HEK293 (cell line): Measurements from ENCODE around the gene APBB2.

Experiments
- CTCF ChIA-PET: fragments of 350-600 bp; formaldehyde crosslinking; extraction: SDS; loops from one replicate; lab custom pipeline; 2021; ENCODE audit warnings: antibody characterized with exemption; lab: Yijun Ruan, JAX
- POLR2A ChIA-PET: fragments of 300-600 bp; formaldehyde crosslinking; extraction: SDS; loops from one replicate; lab custom pipeline; 2020; ENCODE audit warnings: antibody characterized with exemption, inconsistent platforms; lab: Yijun Ruan, JAX
- H3K27ac ChIP-seq: fragments of 200-500 bp; sonication (Bioruptor generic); 2 replicates; pipeline ENCODE4 v1.5.1; 2014; ENCODE audit warnings: low read depth, low read length, control low read depth, inconsistent platforms; ENCODE audit errors: extremely low read depth
- H3K36me3 ChIP-seq, 2 experiments: fragments of 200-500 bp in 1 of 2; sonication (Bioruptor generic) in 1 of 2; 1 replicate in 1 of 2; 2 replicates in 1 of 2; pipeline ENCODE4 v1.5.1; 2014 to 2017; ENCODE audit warnings: inconsistent platforms in 2 of 2, low read length in 2 of 2; ENCODE audit not compliant: control insufficient read depth in 2 of 2, insufficient read depth in 1 of 2
- H3K4me1 ChIP-seq: fragments of 200-500 bp; sonication (Bioruptor generic); 2 replicates; pipeline ENCODE4 v1.5.1; 2014; ENCODE audit warnings: mild to moderate bottlenecking, low read length, inconsistent platforms; ENCODE audit not compliant: control insufficient read depth, insufficient read depth
- H3K4me3 ChIP-seq: 2 replicates; pipeline ENCODE4 v1.5.1; 2011; ENCODE audit warnings: low read depth, mild to moderate bottlenecking, control low read depth, low read length, moderate library complexity
- H3K9me3 ChIP-seq: fragments of 200-500 bp; sonication (Bioruptor generic); 2 replicates; pipeline ENCODE4 v1.5.1; 2014; ENCODE audit warnings: low read depth, low read length, inconsistent platforms; ENCODE audit not compliant: control insufficient read depth, insufficient read depth
- ATF2 ChIP-seq: fragments of 450-650 bp; formaldehyde crosslinking; IDR thresholded peaks from 2 replicates; pipeline ENCODE4 v1.5.1; 2016; ENCODE audit warnings: missing biosample characterization, missing genetic modification characterization, low read depth
- BCL6B ChIP-seq: fragments of 450-650 bp; formaldehyde crosslinking; IDR thresholded peaks from 2 replicates; pipeline ENCODE4 v1.5.1; 2017; ENCODE audit warnings: missing biosample characterization, missing genetic modification characterization
- WT1 ChIP-seq: fragments of 450-650 bp; formaldehyde crosslinking; IDR thresholded peaks from 2 replicates; pipeline ENCODE4 v1.5.1; 2016; ENCODE audit warnings: missing biosample characterization, missing genetic modification characterization
- ZBTB48 ChIP-seq: fragments of 450-650 bp; formaldehyde crosslinking; IDR thresholded peaks from 2 replicates; pipeline ENCODE4 v1.5.1; 2016; ENCODE audit warnings: missing biosample characterization, missing genetic modification characterization
- ZFP37 ChIP-seq: fragments of 450-650 bp; formaldehyde crosslinking; IDR thresholded peaks from 2 replicates; pipeline ENCODE4 v1.5.1; 2016; ENCODE audit warnings: missing biosample characterization, missing genetic modification characterization
- ZNF26 ChIP-seq: fragments of 450-650 bp; formaldehyde crosslinking; IDR thresholded peaks from 2 replicates; pipeline ENCODE4 v1.5.1; 2016; ENCODE audit warnings: missing biosample characterization, missing genetic modification characterization
- ZNF350 ChIP-seq: fragments of 450-650 bp; formaldehyde crosslinking; IDR thresholded peaks from 2 replicates; pipeline ENCODE4 v1.5.0; 2017; ENCODE audit warnings: missing biosample characterization, mild to moderate bottlenecking, missing genetic modification characterization
- ZNF354C ChIP-seq: fragments of 450-650 bp; formaldehyde crosslinking; IDR thresholded peaks from 2 replicates; pipeline ENCODE4 v1.5.1; 2016; ENCODE audit warnings: missing biosample characterization, missing genetic modification characterization, low read depth, borderline replicate concordance
- ZNF549 ChIP-seq: fragments of 450-650 bp; IDR thresholded peaks from 2 replicates; pipeline ENCODE4 v1.5.1; 2018; ENCODE audit warnings: missing biosample characterization, missing genetic modification characterization, mild to moderate bottlenecking, inconsistent platforms, moderate library complexity
- ZNF660 ChIP-seq: fragments of 450-650 bp; IDR thresholded peaks from 2 replicates; pipeline ENCODE4 v1.5.1; 2018; ENCODE audit warnings: missing biosample characterization, mild to moderate bottlenecking, missing genetic modification characterization
- ZNF747 ChIP-seq: fragments of 450-650 bp; formaldehyde crosslinking; IDR thresholded peaks from 2 replicates; pipeline ENCODE4 v1.5.1; 2016; ENCODE audit warnings: missing biosample characterization, missing genetic modification characterization
- ZSCAN5A ChIP-seq: fragments of 450-650 bp; formaldehyde crosslinking; IDR thresholded peaks from 2 replicates; pipeline ENCODE4 v1.5.1; 2016; ENCODE audit warnings: missing biosample characterization, missing genetic modification characterization
- TF ChIP-seq, protein P1 (sequence below): fragments of 450-650 bp; formaldehyde crosslinking; IDR thresholded peaks from 2 replicates; pipeline ENCODE4 v1.5.1; 2016; ENCODE audit warnings: missing biosample characterization, missing genetic modification characterization
- TF ChIP-seq, protein P2 (sequence below): fragments of 450-650 bp; formaldehyde crosslinking; optimal IDR thresholded peaks from 2 replicates; pipeline ENCODE3; 2016; ENCODE audit warnings: missing biosample characterization, mild to moderate bottlenecking, missing genetic modification characterization
- TF ChIP-seq, protein P3 (sequence below): fragments of 450-650 bp; formaldehyde crosslinking; IDR thresholded peaks from 2 replicates; pipeline ENCODE4 v1.5.1; 2016; ENCODE audit warnings: missing biosample characterization, missing genetic modification characterization
- TF ChIP-seq, protein P4 (sequence below): fragments of 450-650 bp; formaldehyde crosslinking; IDR thresholded peaks from 2 replicates; pipeline ENCODE4 v1.5.1; 2016; ENCODE audit warnings: missing biosample characterization, missing genetic modification characterization, borderline replicate concordance

The APBB2 gene

DNA sequence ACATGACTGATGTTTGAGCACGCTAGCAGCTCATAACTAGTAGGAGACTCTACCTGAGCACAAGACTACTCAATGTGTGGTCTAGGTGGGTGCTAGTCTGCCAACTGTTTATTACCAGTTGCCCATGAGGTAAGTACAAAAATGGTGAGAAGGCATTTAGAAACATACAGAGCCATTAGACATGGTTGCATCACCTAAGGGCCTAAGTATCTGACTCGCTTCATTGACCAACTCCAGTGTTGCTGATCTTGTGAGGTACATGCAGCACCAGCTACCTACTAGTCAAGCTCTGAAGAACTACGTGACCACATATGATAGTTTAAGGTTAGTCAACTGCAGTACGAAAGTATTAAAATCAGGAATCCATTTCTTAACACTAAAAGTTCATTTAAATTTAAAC, 39.9 kb downstream of the APBB2 start:
- H3K9me3 ChIP-seq = no peaks in the 10 kb centered on the region
- ChIA-PET POLR2A (interaction anchor here (1.1 kb wide), 1 partner anchor 21 kb away, joined by 4 read pairs; no protein-coding TSS in a partner anchor), CTCF (interaction anchor here (0.9 kb wide), 1 partner anchor 13 kb away, joined by 4 read pairs; no protein-coding TSS in a partner anchor)
- H3K4me1 ChIP-seq = peaks cover 10% of the 10 kb centered on the region
- no peak overlapping the region for H3K4me3 ChIP-seq
- TF ChIP-seq WT1 (no peak), ZNF660 (tag by site-specific recombination) (no peak), ZSCAN5A (tag by site-specific recombination) (no peak), ZNF26 (tag by site-specific recombination) (no peak), ZNF350 (no peak), ZNF747 (tag by site-specific recombination) (no peak), ZNF354C (no peak), ZNF549 (tag by site-specific recombination) (no peak), ZFP37 (tag by site-specific recombination) (no peak), ZBTB48 (tag by site-specific recombination) (no peak)
- TF ChIP-seq, protein P1, sequence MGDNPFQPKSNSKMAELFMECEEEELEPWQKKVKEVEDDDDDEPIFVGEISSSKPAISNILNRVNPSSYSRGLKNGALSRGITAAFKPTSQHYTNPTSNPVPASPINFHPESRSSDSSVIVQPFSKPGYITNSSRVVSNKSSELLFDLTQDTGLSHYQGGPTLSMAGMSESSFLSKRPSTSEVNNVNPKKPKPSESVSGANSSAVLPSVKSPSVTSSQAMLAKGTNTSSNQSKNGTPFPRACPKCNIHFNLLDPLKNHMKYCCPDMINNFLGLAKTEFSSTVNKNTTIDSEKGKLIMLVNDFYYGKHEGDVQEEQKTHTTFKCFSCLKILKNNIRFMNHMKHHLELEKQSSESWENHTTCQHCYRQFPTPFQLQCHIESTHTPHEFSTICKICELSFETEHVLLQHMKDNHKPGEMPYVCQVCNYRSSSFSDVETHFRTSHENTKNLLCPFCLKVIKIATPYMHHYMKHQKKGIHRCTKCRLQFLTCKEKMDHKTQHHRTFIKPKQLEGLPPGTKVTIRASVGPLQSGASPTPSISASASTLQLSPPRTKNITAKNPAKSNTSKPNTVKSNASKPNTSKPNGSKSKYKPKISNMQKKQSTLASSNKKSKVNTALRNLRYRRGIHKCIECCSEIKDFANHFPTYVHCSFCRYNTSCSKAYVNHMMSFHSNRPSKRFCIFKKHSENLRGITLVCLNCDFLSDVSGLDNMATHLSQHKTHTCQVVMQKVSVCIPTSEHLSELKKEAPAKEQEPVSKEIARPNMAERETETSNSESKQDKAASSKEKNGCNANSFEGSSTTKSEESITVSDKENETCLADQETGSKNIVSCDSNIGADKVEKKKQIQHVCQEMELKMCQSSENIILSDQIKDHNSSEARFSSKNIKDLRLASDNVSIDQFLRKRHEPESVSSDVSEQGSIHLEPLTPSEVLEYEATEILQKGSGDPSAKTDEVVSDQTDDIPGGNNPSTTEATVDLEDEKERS (tag by site-specific recombination) = no peak
- TF ChIP-seq, protein P2, sequence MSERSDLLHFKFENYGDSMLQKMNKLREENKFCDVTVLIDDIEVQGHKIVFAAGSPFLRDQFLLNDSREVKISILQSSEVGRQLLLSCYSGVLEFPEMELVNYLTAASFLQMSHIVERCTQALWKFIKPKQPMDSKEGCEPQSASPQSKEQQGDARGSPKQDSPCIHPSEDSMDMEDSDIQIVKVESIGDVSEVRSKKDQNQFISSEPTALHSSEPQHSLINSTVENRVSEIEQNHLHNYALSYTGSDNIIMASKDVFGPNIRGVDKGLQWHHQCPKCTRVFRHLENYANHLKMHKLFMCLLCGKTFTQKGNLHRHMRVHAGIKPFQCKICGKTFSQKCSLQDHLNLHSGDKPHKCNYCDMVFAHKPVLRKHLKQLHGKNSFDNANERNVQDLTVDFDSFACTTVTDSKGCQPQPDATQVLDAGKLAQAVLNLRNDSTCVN (tag by site-specific recombination) = no peak
- TF ChIP-seq, protein P3, sequence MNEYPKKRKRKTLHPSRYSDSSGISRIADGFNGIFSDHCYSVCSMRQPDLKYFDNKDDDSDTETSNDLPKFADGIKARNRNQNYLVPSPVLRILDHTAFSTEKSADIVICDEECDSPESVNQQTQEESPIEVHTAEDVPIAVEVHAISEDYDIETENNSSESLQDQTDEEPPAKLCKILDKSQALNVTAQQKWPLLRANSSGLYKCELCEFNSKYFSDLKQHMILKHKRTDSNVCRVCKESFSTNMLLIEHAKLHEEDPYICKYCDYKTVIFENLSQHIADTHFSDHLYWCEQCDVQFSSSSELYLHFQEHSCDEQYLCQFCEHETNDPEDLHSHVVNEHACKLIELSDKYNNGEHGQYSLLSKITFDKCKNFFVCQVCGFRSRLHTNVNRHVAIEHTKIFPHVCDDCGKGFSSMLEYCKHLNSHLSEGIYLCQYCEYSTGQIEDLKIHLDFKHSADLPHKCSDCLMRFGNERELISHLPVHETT (tag by site-specific recombination) = no peak
- H3K36me3 ChIP-seq = no peaks in the 10 kb centered on the region
- H3K27ac ChIP-seq = no peak overlapping the region

GRCh38 chr4:41172786-41173185, 41.6 kb downstream of the APBB2 start:
- ChIA-PET POLR2A (no interaction called here), CTCF (no interaction called here)
- Histone ChIP-seq H3K36me3 (no peaks in the 10 kb centered on the region), H3K4me1 (no peaks in the 10 kb centered on the region), H3K27ac (no peak overlapping the region), H3K9me3 (no peaks in the 10 kb centered on the region), H3K4me3 (no peak overlapping the region)
- TF ChIP-seq BCL6B (tag by site-specific recombination) = no peak
- TF ChIP-seq ATF2 (tag by site-specific recombination) = no peak
- TF ChIP-seq, protein P4, sequence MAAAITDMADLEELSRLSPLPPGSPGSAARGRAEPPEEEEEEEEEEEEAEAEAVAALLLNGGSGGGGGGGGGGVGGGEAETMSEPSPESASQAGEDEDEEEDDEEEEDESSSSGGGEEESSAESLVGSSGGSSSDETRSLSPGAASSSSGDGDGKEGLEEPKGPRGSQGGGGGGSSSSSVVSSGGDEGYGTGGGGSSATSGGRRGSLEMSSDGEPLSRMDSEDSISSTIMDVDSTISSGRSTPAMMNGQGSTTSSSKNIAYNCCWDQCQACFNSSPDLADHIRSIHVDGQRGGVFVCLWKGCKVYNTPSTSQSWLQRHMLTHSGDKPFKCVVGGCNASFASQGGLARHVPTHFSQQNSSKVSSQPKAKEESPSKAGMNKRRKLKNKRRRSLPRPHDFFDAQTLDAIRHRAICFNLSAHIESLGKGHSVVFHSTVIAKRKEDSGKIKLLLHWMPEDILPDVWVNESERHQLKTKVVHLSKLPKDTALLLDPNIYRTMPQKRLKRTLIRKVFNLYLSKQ (tag by site-specific recombination) = no peak
- no peak for TF ChIP-seq ZBTB48 (tag by site-specific recombination)
